Stimulated activated CD8-positive, alpha-beta memory T cell treated with anti-CD3 and anti-CD28 coated beads, Interleukin-4, amount 100 ng/mL, for 24 hours (primary cell): ENCODE results near the gene PTK6.
"Not testable (repeated sequence)": the region's sequence is repeated elsewhere in the genome, so short reads cannot be mapped to it uniquely, and the experiment has no call there.

Experiments
- DNase-seq: peaks from one replicate; pipeline ENCODE4 v3.0.0-alpha.2; 2020; ENCODE audit warnings: low read depth

Gene PTK6

GRCh38 chr20:63568986-63569949 lies 32.1 kb upstream of the PTK6 start:
- DNase-seq, result no peak

DNA sequence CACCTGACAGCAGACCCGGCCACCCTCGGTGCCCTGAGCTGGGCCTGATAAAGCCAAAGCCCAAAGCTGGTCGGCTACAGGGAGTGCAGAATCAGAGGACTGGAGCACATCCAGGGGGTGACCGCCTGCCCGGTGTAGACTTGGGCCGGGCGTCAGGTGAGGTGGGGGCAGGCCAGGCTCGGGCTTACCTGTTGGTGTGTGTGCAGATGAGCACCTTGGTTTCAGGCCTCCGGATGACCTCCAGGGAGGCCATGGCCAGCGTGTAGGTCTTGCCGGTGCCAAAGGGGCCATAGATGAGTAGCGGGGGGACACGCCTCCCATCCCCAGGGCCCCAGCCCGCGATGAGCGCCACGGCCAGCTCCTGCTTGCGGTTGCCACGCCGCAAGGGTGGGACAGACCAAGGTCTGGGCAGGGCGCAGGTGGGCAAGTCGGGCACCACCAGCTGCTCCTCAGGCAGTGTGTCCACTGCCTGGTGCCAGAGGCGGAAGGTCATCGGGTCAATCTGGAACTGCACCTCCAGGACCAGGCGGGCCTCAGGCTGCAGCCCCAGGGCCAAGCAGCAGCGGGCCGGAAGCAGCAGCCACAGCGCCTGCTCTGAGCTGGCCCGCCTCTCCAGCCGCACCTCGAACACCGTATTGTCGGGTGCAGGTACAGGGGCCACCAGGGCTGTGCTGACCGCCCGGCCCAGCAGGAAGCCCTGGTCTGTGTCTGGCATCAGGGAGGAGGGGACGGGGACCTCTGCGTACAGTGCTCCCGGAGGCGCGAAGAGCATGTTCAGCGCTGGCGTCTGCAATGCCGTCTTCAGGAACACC lies 31.2 kb upstream of the PTK6 start:
- DNase-seq, result no peak

DNA sequence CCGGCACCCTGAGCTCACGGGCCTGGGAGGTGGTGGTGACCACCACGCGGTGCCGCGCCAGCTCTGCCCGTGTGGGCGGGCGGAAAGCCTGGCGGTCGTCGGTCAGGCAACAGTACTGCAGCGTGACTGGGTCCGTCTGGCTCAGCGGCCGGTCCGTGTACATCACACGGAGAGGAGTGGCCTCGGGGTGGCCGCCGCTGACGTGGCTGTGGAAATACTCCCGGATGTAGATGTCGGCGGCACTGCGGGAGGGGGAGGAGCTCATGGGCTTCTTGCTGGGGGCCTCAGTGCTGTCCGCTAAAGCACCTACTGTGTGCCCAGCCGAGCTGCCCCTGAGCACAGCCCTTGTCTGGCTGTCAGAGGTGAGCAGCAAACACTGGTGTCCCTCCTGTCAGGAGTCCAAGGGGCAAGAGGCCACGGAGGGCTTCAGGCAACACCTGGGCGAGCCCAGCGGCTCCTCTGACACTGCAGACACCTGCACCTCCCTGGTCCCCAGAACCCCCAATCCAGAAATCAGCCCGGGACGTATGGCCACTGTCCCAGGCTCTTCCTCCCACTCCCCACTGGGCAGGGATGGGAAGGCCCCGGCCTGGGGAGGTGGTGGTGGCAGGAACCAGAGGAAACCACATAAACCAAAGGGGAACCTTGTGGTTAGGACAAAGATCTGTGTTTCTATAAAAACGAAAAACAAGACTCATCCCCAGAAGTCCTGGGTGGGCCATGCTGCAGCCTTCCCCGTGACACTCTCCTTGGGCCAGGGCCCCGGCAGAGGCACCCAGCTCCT lies 30.4 kb upstream of the PTK6 start:
- DNase-seq, result peak; percentile 40

- no peak for DNase-seq
Observed at GRCh38 chr20:63567136-63567385, 29.9 kb upstream of the PTK6 start.

GRCh38 chr20:63566395-63567135 lies 29.4 kb upstream of the PTK6 start:
- DNase-seq, result no peak

DNA sequence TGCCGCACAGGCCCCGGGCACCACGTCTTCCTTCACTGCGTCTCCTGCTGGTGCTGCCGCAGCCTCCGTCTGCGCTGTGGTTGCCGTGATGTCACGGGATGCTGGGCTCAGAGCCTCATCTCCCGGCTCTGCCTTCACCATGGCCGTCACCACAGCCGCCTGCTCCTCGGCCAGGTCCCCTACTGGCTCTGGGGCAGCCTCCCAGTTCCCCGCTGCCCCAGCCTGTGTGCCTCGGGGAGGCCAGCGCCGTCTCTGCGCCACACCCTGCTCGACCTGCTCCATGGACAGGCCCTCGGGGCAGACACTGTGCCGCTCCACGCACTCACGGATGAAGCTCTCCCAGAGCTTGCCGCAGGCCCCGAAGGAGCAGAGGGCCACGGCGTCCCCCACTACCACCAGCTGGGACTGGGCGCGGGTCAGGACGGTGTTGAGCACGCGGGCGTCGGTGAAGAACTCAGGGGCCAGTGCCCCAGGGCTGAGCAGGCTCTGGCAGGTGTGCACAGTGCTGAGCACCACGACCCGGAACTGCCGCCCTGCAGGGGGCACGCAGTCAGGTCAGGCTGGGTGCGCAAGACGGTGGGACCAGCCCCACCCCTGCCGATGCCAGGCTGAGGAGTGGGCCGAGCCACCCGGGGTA lies 28.6 kb upstream of the PTK6 start:
- no peak for DNase-seq

DNA sequence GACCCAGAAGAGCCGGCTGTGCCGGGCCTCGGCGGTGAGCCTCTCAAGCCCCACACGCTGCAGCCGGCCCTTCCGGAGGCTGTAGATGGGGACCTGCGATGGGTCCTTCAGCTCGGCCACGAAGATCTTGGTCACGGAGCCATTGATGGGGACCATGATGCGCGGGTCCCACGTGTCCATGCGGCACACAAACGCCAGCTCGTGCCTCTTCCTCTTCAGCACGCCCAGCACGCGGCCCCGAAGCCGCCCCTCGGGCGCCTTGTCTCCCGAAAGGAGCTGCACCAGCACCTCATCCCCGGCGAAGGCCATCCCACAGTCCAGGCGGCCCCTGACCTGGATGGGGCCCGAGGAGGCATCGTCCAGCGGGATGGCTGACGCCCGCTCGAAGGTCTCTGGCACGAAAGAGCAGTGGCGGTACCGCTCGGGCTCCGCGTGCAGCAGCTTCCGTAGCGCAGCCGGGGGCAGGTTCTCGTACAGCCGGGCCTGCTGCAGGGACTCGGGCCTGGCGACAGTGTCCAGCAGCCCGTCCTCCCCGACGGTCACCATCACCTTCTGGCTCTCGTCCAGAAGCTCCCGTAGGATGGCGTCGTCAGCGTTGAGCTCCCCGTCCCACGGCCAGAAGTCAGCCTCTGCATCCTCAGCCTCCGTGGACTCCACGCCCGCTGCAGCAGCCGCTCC lies 28.0 kb upstream of the PTK6 start:
- no peak for DNase-seq

DNA sequence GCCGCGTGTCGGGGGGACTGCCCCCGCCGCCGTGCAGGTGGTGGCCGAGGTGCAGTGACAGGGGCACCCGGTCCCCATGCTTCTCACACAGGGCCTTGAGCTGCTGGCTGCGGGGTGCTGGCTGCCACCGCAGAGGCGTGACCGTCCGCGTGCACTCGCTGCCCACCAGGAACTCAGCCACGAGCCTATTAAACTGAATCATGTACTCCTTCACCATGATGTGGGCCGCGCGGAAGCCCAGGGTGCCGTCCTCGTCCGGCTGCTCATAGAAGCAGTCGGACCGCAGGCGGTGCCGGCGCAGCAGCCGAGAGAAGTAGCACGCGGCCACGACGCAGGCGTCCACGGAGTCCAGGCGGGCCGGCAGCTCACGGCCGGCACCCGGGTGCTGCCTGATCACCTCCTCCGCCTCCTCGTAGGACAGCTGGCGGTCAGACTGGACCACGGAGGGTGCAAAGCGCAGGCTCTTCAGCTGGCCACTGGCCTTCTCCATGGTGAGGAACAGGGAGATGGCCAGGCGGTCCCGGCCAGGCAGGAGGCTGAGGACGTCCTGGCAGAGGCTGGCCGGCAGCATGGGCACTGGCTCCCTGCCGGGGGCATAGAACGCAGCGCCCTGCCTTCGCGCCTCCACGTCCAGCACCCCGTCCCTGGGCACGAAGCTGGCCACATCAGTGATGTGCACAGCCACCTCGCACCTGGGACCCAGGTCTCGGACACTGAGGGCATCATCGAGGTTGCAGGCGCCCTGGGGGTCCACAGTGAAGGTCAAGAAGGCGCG lies 27.0 kb upstream of the PTK6 start:
- no peak for DNase-seq

- no peak for DNase-seq
Observed at GRCh38 chr20:63563225-63563935, 26.2 kb upstream of the PTK6 start.

- DNase-seq, result no peak
Observed at GRCh38 chr20:63562461-63563224, 25.5 kb upstream of the PTK6 start.

- no peak for DNase-seq
Observed at GRCh38 chr20:63561624-63562396, 24.6 kb upstream of the PTK6 start.

DNA sequence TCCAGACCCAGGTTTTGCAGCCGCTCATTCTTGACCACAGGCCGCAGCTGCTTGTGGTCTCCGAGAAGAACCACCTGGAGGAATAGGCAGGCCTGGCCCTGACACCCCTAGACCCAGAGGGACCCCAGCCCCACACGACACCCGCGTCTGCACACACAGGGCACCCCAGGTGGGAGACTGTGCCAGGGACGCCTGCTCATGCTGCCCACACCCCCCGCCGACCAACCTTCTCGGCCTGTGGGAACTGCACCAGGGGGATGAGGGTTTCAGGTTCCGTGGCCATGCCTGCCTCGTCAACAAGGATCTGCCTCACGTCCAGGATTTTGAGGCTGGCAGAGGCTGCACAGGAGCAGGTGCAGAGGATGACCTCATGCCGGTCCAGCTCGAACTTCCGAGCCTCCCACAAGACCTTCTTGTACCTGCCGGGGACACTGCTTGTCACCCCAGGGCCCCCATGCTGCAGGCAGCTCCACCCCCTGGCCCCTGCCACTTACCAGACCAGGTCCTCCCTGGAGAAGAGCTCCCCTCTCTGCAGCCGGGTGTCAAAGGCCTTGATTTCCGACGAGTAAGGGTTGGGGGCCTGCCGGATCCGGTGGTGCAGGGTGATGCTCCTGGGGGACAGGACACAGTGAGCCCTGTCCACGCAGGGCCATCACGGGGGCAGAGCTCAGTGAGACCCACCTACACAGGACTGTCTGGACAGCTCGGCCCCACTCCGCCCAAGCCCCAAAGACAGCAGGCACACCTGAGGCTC lies 23.9 kb upstream of the PTK6 start:
- no peak for DNase-seq

GRCh38 chr20:63560333-63560805 lies 23.2 kb upstream of the PTK6 start:
- no peak for DNase-seq

GRCh38 chr20:63559485-63560332 lies 22.5 kb upstream of the PTK6 start:
- DNase-seq, result not testable (repeated sequence)

- no peak for DNase-seq
Observed at GRCh38 chr20:63558804-63559484, 21.8 kb upstream of the PTK6 start.
